B cell (primary cell): ENCODE data around the gene CASP14. TPM values are rescaled to one million over a fixed set of nuclear protein-coding genes. Genes with fewer than 3 reads are reported as not detected.

ENCODE experiments used
- ATAC-seq: fragments of 200-7000 bp; cut with Tn5 transposase; one replicate; pipeline ENCODE4 v1.10.0; 2021; ENCODE audit warnings: low read depth, mild to moderate bottlenecking, moderate number of reproducible peaks, moderate library complexity
- CTCF ChIA-PET: fragments of 350-600 bp; sonication (Branson Sonifier 250); formaldehyde crosslinking; loops from one replicate; lab custom pipeline; 2021; ENCODE audit warnings: antibody characterized with exemption, inconsistent platforms; lab: Charles Lee
- POLR2A ChIA-PET: fragments of 350-600 bp; sonication (Branson Sonifier 250); formaldehyde crosslinking; loops from one replicate; lab custom pipeline; 2021; ENCODE audit warnings: antibody characterized with exemption; lab: Charles Lee
- DNase-seq: peaks from one replicate; pipeline ENCODE4 v3.0.0; 2013
- H2AFZ ChIP-seq: 2 replicates; pipeline ENCODE4 v1.6.1; 2012; ENCODE audit warnings: mild to moderate bottlenecking, low read depth, low read length; ENCODE audit not compliant: insufficient read depth, poor library complexity, severe bottlenecking
- H3K27ac ChIP-seq, 2 donors: 1 replicate in 1 of 2; 2 replicates in 1 of 2; pipeline ENCODE4 v1.5.1; 2012 to 2013; ENCODE audit warnings: low read length in 2 of 2, mild to moderate bottlenecking in 2 of 2, moderate library complexity in 1 of 2
- H3K27me3 ChIP-seq, 4 experiments: fragments of 200-600 bp in 1 of 4; sonication (generic) in 1 of 4; replicated peaks in 1 of 4; 1 replicate in 2 of 4; 2 replicates in 2 of 4; pipeline versions ENCODE4 v1.6.1 to v1.7.0; 2013 to 2016; ENCODE audit warnings: low read length in 3 of 4, mild to moderate bottlenecking in 2 of 4, mixed read lengths in 1 of 4, moderate library complexity in 1 of 4; ENCODE audit not compliant: insufficient read depth in 4 of 4, control insufficient read depth in 3 of 4; ENCODE audit errors: control extremely low read depth in 1 of 4
- H3K36me3 ChIP-seq, 2 experiments: replicated peaks in 1 of 2; 1 replicate in 1 of 2; 2 replicates in 1 of 2; pipeline versions ENCODE4 v1.6.1 to v1.7.1; 2013; ENCODE audit warnings: low read length in 1 of 2; ENCODE audit not compliant: insufficient read depth in 2 of 2, control insufficient read depth in 1 of 2; ENCODE audit errors: control extremely low read depth in 1 of 2, extremely low read depth in 1 of 2
- H3K4me1 ChIP-seq, 2 donors: fragments of 200-600 bp in 1 of 2; sonication (generic) in 1 of 2; 1 replicate in 1 of 2; 2 replicates in 1 of 2; pipeline versions ENCODE4 v1.5.1 to v1.6.1; 2013 to 2017; ENCODE audit warnings: low read length in 2 of 2; ENCODE audit not compliant: control insufficient read depth in 2 of 2, insufficient read depth in 2 of 2
- H3K4me2 ChIP-seq: replicated peaks from 2 replicates; pipeline ENCODE3; 2012; ENCODE audit warnings: mild to moderate bottlenecking, low read depth, low read length; ENCODE audit not compliant: poor library complexity, severe bottlenecking
- H3K4me3 ChIP-seq, 5 experiments: fragments of 200-600 bp in 1 of 5; sonication (generic) in 1 of 5; 1 replicate in 3 of 5; 2 replicates in 2 of 5; pipeline versions ENCODE4 v1.5.1 to v1.7.0; 2011 to 2016; ENCODE audit warnings: low read length in 4 of 5, mild to moderate bottlenecking in 4 of 5, low read depth in 2 of 5, control low read depth in 1 of 5, moderate library complexity in 1 of 5; ENCODE audit not compliant: insufficient read depth in 1 of 5; ENCODE audit errors: control extremely low read depth in 1 of 5, extremely low read depth in 1 of 5
- H3K79me2 ChIP-seq: fragments of 200-600 bp; sonication (generic); one replicate; pipeline ENCODE4 v1.6.0; 2016; ENCODE audit warnings: low read length; ENCODE audit not compliant: control insufficient read depth, insufficient read depth
- H3K9ac ChIP-seq: fragments of 200-600 bp; sonication (generic); 2 replicates; pipeline ENCODE4 v1.6.1; 2017; ENCODE audit warnings: mild to moderate bottlenecking, low read length, moderate library complexity
- H3K9me3 ChIP-seq, 3 donors: one replicate each; pipeline versions ENCODE4 v1.6.1 to v1.7.1; 2013; ENCODE audit warnings: low read length in 2 of 3; ENCODE audit not compliant: control insufficient read depth in 2 of 3, insufficient read depth in 1 of 3; ENCODE audit errors: control extremely low read depth in 1 of 3
- H4K20me1 ChIP-seq: 2 replicates; pipeline ENCODE4 v1.6.0; 2012; ENCODE audit warnings: mild to moderate bottlenecking, low read length; ENCODE audit not compliant: insufficient read depth, control insufficient read depth, poor library complexity, severe bottlenecking
- H3K27ac Mint-ChIP-seq: one replicate; pipeline ENCODE4 v1.8.0; 2021; ENCODE audit warnings: mixed read lengths
- H3K27me3 Mint-ChIP-seq: one replicate; pipeline ENCODE4 v1.8.0; 2021; ENCODE audit warnings: mixed read lengths
- H3K4me1 Mint-ChIP-seq: one replicate; pipeline ENCODE4 v1.8.0; 2021; ENCODE audit warnings: mixed read lengths
- H3K4me3 Mint-ChIP-seq: one replicate; pipeline ENCODE4 v1.8.0; 2021; ENCODE audit warnings: mixed read lengths
- H3K9me3 Mint-ChIP-seq: one replicate; pipeline ENCODE4 v1.8.0; 2022; ENCODE audit warnings: mixed read lengths; ENCODE audit not compliant: insufficient read depth
- CTCF ChIP-seq: fragments of 200-600 bp; IDR thresholded peaks from one replicate; pipeline ENCODE4 v1.8.0; 2022; ENCODE audit warnings: antibody characterized with exemption, mild to moderate bottlenecking
- EZH2 ChIP-seq: IDR thresholded peaks from 2 replicates; pipeline ENCODE4 v1.6.1; 2012; ENCODE audit warnings: borderline replicate concordance, low read depth, mild to moderate bottlenecking, moderate library complexity, low read length; ENCODE audit not compliant: insufficient read depth, poor library complexity, severe bottlenecking
- WGBS: methylation state at CpG from one replicate; pipeline ENCODE4 v1.1.5; 2013; ENCODE audit warnings: missing lambda C conversion rate; ENCODE audit not compliant: insufficient coverage; 5-methylcytosine and 5-hydroxymethylcytosine counted together
- intact Hi-C: fragments of 100-400 bp; cut with micrococcal nuclease; formaldehyde crosslinking; loops from one replicate; pipeline ENCODE4 v1.10.0; 2022
- polyA plus RNA-seq: library from polyadenylated mRNA; depleted of rRNA; stranded (reverse); fragments of >200 nt; gene quantifications from 2 replicates; pipeline ENCODE4 v1.2.3, GENCODE V29; 2012
- total RNA-seq, 2 donors: library from RNA; stranded (reverse); fragments of 120-200 nt in 1 of 2; gene quantifications; 1 replicate in 1 of 2; 2 replicates in 1 of 2; pipeline versions ENCODE4 v1.2.3 to v1.2.4, GENCODE V29; 2013 to 2022

The CASP14 gene
- total and polyA plus RNA-seq, 2 donors (not counting 1 experiment from before 2014, with no cell fraction given), result not detected

GRCh38 chr19:15072930-15073647 lies 23.8 kb downstream of the CASP14 start:
- DNase-seq (no peak), ATAC-seq (no peak)
- H3K4me1 ChIP-seq, result no peaks in the 10 kb centered on the region
- no peaks in the 10 kb centered on the region for H3K36me3 ChIP-seq
- no peak overlapping the region for H3K27ac Mint-ChIP-seq
- H3K9me3 ChIP-seq, result no peaks in the 10 kb centered on the region
- H3K4me1 Mint-ChIP-seq, result no peaks in the 10 kb centered on the region
- no peak overlapping the region for H3K4me2 ChIP-seq
- H4K20me1 ChIP-seq, result no peaks in the 10 kb centered on the region
- H3K79me2 ChIP-seq, result no peaks in the 10 kb centered on the region
- H3K27me3 Mint-ChIP-seq, result peaks cover 13% of the 10 kb centered on the region
- no peak overlapping the region for H3K4me3 ChIP-seq
- CTCF ChIA-PET, result no interaction called here
- POLR2A ChIA-PET, result no interaction called here
- H3K9ac ChIP-seq, result no peak overlapping the region
- 87% methylated on average over 21 of the region's 23 CpGs for WGBS
- H3K27ac ChIP-seq, result no peak overlapping the region
- intact Hi-C loops, result no loop called here
- TF ChIP-seq EZH2, result no peak
- TF ChIP-seq CTCF, result no peak
- H3K9me3 Mint-ChIP-seq, result peaks cover 1% of the 10 kb centered on the region
- no peak overlapping the region for H2AFZ ChIP-seq
- H3K27me3 ChIP-seq, result peaks cover 0 to 2% (median 0%) of the 10 kb centered on the region in 4 experiments
- H3K4me3 Mint-ChIP-seq, result no peak overlapping the region

GRCh38 chr19:15074371-15074770 lies 25.1 kb downstream of the CASP14 start:
- Histone ChIP-seq H3K4me3 (no peak overlapping the region), H3K27me3 (peaks cover 0 to 7% (median 0%) of the 10 kb centered on the region in 4 experiments), H3K4me2 (no peak overlapping the region), H3K9ac (no peak overlapping the region), H3K79me2 (no peaks in the 10 kb centered on the region), H3K4me1 (no peaks in the 10 kb centered on the region), H3K36me3 (no peaks in the 10 kb centered on the region), H2AFZ (no peak overlapping the region), H3K9me3 (no peaks in the 10 kb centered on the region), H4K20me1 (no peaks in the 10 kb centered on the region), H3K27ac (no peak overlapping the region)
- TF ChIP-seq CTCF, result no peak
- DNase-seq (no peak), ATAC-seq (no peak)
- WGBS, result 83% methylated on average over 1 of the region's 2 CpGs
- Mint-ChIP-seq H3K27me3 (peaks cover 13% of the 10 kb centered on the region), H3K9me3 (peaks cover 1% of the 10 kb centered on the region), H3K4me1 (no peaks in the 10 kb centered on the region), H3K4me3 (no peak overlapping the region), H3K27ac (no peak overlapping the region)
- CTCF ChIA-PET, result no interaction called here
- intact Hi-C loops, result no loop called here
- POLR2A ChIA-PET, result no interaction called here
